ENCODE results near the gene CASTOR2.

GRCh38 chr7:75040512-75040911 lies 76.0 kb downstream of the CASTOR2 start:
- TF ChIP-seq IRF2 (CRISPR knock-in tag; IDR thresholded peaks at IDR 0.05) (no peak), HMGXB4 (CRISPR knock-in tag; IDR thresholded peaks at IDR 0.05; ENCODE audit: borderline replicate concordance in 1 of 2, low read depth in 1 of 2) (no peak), ARNT (IDR thresholded peaks at IDR 0.05) (no peak), POLR2A (IDR thresholded peaks at IDR 0.05; ENCODE audit: insufficient read depth in 1 of 2, low read depth in 2 of 2, low read length in 2 of 2) (no peak), ZNF136 (CRISPR knock-in tag; IDR thresholded peaks at IDR 0.05; ENCODE audit: low read depth) (no peak)
- TF ChIP-seq, protein P1, sequence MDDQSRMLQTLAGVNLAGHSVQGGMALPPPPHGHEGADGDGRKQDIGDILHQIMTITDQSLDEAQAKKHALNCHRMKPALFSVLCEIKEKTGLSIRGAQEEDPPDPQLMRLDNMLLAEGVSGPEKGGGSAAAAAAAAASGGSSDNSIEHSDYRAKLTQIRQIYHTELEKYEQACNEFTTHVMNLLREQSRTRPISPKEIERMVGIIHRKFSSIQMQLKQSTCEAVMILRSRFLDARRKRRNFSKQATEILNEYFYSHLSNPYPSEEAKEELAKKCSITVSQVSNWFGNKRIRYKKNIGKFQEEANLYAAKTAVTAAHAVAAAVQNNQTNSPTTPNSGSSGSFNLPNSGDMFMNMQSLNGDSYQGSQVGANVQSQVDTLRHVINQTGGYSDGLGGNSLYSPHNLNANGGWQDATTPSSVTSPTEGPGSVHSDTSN (CRISPR knock-in tag; IDR thresholded peaks at IDR 0.05; ENCODE audit: borderline replicate concordance): no peak
- TF ChIP-seq, protein P2, sequence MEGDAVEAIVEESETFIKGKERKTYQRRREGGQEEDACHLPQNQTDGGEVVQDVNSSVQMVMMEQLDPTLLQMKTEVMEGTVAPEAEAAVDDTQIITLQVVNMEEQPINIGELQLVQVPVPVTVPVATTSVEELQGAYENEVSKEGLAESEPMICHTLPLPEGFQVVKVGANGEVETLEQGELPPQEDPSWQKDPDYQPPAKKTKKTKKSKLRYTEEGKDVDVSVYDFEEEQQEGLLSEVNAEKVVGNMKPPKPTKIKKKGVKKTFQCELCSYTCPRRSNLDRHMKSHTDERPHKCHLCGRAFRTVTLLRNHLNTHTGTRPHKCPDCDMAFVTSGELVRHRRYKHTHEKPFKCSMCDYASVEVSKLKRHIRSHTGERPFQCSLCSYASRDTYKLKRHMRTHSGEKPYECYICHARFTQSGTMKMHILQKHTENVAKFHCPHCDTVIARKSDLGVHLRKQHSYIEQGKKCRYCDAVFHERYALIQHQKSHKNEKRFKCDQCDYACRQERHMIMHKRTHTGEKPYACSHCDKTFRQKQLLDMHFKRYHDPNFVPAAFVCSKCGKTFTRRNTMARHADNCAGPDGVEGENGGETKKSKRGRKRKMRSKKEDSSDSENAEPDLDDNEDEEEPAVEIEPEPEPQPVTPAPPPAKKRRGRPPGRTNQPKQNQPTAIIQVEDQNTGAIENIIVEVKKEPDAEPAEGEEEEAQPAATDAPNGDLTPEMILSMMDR (CRISPR knock-in tag; IDR thresholded peaks at IDR 0.05): no peak
- TF ChIP-seq, protein P3, sequence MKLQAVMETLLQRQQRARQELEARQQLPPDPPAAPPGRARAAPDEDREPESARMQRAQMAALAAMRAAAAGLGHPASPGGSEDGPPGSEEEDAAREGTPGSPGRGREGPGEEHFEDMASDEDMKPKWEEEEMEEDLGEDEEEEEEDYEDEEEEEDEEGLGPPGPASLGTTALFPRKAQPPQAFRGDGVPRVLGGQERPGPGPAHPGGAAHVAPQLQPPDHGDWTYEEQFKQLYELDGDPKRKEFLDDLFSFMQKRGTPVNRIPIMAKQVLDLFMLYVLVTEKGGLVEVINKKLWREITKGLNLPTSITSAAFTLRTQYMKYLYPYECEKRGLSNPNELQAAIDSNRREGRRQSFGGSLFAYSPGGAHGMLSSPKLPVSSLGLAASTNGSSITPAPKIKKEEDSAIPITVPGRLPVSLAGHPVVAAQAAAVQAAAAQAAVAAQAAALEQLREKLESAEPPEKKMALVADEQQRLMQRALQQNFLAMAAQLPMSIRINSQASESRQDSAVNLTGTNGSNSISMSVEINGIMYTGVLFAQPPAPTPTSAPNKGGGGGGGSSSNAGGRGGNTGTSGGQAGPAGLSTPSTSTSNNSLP (IDR thresholded peaks at IDR 0.05; ENCODE audit: low read depth, low read length): no peak

Data from HepG2 (cell line).